Measurements from ENCODE around the gene PCNX1. TPM values are rescaled to one million over a fixed set of nuclear protein-coding genes. Genes with fewer than 3 reads are reported as not detected.

PCNX1 gene
- total RNA-seq, 2 donors from 2014 or later = 67.4 to 107 TPM

DNA sequence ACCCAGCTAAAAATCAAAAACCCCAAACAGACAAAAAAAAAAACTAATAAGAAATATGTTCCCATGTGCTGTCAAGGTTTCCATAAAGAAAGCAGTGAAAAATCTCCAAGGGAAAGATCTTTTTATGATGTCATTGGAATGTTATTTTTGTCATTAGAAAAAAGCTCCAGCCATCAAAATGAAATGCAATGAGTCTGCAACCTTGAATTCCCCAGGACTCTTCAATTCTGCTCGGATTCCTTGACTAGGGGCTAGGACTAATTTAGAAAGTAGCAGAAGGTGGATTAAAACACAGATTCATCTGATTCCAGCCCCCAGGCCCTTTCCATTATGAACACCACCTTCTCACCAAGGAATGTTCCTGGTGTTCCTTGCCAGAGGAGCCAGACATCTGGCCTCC lies 6.0 kb upstream of the PCNX1 start:
- Mint-ChIP-seq H3K9me3 (peaks cover 0 to 5% of the 10 kb centered on the region in 2 donors), H3K36me3 (peaks cover 0 to 17% of the 10 kb centered on the region in 2 donors), H3K27ac (peak overlapping the region; percentile 46 to 70)
- DNase-seq (ENCODE audit: low spot score in 2 of 2) (no peak), ATAC-seq (no peak)

DNA sequence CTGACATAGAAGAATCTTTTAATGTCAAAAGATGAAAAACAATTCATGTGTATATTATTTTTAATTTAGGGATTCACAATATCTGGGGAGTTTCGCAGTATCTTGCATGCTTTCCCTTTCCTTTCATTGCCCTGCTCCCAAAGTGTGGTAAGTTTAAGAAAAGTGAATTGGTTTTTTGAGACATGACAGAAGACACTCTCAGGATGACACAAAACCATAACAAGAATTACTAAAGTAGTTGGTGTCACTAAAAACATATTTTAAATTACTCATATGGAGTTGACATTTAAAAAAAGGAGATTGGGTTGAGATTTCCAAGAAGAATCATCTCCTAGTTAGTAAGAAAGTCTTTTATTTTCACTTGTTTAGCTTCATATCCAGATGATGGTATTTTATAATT lies 5.1 kb upstream of the PCNX1 start:
- H3K9me3 Mint-ChIP-seq = no peaks in the 10 kb centered on the region
- ATAC-seq (peak; percentile 73 to 85), DNase-seq (ENCODE audit: low spot score in 2 of 2) (no peak)
- H3K36me3 Mint-ChIP-seq = peaks cover 5 to 8% of the 10 kb centered on the region in 2 donors
- peak overlapping the region; percentile 70 to 95 for H3K27ac Mint-ChIP-seq

DNA sequence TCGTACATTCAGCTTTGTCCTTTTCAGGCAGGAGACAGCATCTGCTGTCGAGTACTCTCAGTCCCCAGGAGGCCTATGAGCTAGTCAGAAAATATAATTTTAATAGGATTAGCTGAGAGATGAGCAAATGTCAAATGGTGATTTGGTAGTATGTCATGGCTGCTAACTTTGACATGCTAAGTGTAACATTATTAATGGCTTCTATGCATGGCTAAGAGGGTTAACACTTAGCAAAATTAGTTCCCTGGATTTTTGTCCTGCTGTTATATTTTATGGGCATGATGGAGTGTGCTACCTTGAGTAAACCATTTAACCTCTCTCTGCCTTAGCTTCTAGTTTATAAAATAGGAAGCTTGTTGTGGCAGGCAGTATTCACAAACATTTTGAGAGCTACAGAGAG lies 2.9 kb upstream of the PCNX1 start:
- H3K36me3 Mint-ChIP-seq = peaks cover 11 to 13% of the 10 kb centered on the region in 2 donors
- H3K27ac Mint-ChIP-seq = peak overlapping the region in 1 of 2 donors; percentile 8
- DNase-seq (ENCODE audit: low spot score in 2 of 2) = no peak
- ATAC-seq = no peak
- H3K9me3 Mint-ChIP-seq = no peaks in the 10 kb centered on the region

DNA sequence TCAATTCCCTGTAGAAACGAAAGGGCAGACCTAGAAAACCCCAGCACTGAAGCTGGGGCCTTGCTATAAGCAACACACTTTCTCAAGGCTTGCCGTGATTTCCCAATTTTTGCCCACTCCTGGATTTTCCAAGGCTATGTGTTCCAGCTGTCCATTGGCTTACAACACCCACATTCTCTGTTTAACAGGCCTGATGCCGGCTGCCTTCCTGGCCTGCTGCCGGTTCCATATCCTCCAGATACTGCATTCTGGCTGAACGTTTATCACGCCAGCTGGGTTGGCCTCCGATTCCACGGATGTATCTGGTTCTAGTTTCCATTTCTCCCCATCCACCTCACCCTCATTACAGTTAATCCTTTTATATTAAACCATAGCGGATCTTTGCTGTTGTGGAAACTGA lies 2.0 kb upstream of the PCNX1 start:
- Mint-ChIP-seq H3K9me3 (no peaks in the 10 kb centered on the region), H3K27ac (no peak overlapping the region), H3K36me3 (peaks cover 13 to 14% of the 10 kb centered on the region in 2 donors)
- DNase-seq (ENCODE audit: low spot score in 2 of 2) (no peak), ATAC-seq (no peak)

DNA sequence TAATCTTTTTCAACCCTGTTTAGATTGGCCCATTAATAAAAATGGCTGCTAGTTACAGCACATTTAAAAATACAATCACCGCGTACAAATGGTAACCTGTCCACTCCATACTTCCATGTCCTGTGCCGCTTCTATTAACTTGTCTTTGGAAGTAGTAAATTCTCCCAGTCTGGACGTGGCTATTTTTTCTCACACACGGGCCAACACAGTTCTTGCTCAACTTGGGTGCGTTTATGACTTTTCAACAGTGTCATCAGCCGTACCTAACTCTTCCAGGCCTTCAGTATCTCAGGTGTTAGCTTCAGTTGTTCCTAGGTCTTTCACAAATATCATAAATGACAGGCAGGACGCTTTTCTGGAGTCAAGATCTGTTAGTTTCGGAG lies 475 bp upstream of the PCNX1 start:
- ATAC-seq (peak; percentile 2 to 4), DNase-seq (ENCODE audit: low spot score in 2 of 2) (no peak)
- Mint-ChIP-seq H3K36me3 (peaks cover 13 to 20% of the 10 kb centered on the region in 2 donors), H3K9me3 (no peaks in the 10 kb centered on the region), H3K27ac (peak overlapping the region; percentile 95 to 96)

DNA sequence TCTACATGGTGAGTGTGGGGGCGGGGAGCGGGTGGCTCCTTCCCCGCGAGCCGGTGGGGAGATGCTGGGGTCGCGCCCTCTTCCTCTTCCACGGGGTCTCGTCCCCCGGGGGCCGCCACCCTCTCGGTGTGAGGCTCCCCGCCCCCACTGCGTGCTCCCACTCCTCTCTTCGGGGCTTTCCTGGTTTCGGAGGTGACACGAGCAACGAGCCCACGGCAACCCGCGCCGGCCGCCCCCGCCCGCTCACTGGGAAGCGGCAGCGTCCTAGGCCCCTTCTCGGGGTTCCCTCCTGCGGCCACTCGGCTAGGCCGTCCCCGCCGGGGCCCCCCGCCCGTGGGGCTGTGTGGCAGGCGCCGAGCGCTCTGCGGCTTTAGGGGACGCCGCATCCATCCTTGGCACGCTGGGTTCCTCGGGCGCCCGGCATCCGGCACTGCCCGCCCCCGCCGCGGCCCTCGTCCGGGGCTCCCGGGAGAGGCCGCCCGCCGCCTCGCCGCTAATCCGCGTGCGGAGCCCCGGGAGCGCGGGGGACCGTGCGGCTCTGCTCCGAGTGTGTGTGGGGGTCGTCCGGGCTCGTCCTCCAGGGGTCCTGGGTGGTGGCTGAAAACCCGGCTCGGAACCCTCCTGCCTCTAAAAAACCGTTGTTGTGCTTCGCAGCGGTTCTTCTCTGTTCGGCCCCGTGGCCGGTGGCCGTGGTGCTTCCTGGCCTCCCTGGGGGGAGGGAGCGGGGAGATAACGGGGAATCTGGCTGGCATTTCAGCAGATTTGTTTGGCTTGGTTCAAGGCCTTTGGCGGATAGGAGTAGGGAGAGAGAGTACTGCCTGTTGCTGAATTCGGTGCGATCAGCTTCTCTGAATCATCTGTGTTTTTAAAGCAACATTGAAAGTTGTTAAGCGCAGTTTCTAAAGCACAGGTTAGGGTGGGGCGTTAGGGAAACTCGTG lies 1.0 kb downstream of the PCNX1 start:
- Mint-ChIP-seq H3K9me3 (no peaks in the 10 kb centered on the region), H3K36me3 (peaks cover 13 to 20% of the 10 kb centered on the region in 2 donors), H3K27ac (peak overlapping the region; percentile 95 to 98)
- DNase-seq (ENCODE audit: low spot score in 2 of 2) (peak; percentile 61 to 63), ATAC-seq (peak; percentile 17 to 41)

DNA sequence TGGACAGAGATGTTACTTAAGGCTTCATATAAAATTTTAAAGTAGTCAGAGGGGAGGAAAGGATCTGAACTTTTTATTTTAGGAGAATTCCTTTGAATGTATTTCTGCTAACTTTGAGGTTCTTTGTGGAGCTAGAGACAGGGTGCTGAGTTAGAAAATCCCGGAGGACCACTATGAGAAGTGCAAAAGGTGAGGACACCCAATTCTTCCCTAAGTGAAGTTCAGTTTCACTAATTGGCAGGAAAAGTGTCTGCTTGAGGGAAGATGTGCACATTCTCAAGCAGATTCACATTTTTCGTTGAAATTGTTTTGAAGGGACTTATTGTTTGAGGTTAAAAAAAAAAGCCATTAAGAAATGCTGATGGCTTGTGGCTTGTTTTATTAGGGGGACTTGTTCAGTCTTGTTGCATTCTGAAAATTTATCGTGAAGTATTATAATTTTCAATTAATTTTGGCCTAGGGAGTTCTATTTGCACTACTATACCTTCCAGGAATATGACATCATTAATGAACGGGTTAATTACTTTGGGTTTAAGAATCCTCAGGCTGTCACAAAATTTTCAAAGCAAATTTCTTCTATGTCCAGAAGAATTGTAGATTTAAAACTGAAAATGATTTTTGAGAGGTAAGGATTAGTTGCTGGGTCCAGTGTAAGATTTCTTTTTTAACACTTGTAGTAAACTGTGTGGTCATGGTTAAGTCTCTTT lies 1.8 kb downstream of the PCNX1 start:
- ATAC-seq = no peak
- no peaks in the 10 kb centered on the region for H3K9me3 Mint-ChIP-seq
- DNase-seq (ENCODE audit: low spot score in 2 of 2) = no peak

DNA sequence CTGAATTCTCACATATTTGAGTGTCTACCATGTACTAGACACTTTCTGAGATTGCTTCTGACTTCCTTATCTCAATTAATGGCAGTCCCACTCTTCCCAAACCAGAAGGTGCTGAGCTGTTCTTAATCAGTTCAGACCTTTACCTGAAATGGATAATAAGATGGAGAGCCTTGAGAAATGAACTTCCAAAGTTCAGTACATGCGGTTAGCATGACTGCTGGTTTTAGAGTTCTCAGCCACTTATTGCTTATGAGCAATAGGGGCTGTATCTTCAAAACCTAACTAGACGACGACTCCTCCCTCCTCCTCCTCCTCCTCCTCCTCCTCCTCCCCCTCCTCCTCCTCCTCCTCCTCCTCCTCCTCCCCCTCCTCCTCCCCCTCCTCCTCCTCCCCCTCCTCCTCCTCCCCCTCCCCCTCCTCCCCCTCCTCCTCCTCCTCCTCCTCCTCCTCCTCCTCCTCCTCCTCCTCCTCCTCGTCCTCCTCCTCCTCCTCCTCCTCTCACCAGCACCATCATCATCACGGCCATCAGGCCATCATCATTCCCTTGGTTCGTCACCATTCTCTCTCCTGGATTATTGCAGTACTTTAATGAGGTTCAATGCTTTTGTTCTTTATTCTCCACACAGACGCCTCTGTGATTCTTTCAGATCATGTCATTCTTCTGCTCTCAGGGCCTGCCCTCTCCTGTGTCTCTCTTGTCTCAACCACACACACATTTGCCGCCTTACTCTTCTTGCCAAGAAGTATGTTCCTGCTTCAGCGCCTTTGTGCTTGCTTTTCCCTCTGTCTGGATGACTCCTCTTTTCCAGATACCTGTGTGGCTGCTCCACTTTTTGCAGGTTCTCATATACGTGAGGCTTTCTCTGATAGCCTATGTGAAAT lies 2.7 kb downstream of the PCNX1 start:
- peak overlapping the region; percentile 85 to 95 for H3K27ac Mint-ChIP-seq
- H3K9me3 Mint-ChIP-seq = no peaks in the 10 kb centered on the region
- ATAC-seq (peak in 1 of 2 donors; percentile 10), DNase-seq (ENCODE audit: low spot score in 2 of 2) (no peak)
- H3K36me3 Mint-ChIP-seq = peaks cover 13 to 20% of the 10 kb centered on the region in 2 donors

More for the DNA sequence above, 1.8 kb downstream of the PCNX1 start:
- H3K27ac Mint-ChIP-seq = peak overlapping the region; percentile 95 to 98
- H3K36me3 Mint-ChIP-seq = peaks cover 13 to 20% of the 10 kb centered on the region in 2 donors

DNA sequence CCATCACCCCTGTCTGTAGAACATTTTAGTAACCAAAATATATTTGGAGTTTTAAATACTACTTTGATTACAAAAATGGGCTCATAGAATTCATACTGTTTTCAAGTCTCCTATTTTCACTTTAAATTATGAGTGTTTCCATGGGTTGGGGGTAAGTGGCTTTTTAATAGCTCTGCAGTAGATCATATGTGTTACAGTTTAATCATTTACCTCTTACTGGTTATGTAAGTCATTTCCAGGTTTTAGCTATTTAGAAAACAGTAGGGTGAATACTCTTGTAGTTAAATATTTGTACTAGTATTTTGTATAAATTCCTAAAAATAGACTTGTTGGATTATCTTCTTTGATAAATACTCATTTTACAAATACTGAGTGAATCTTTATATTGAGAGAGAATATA lies 8.2 kb downstream of the PCNX1 start:
- no peak for DNase-seq (ENCODE audit: low spot score in 2 of 2)
- Mint-ChIP-seq H3K36me3 (peaks cover 13 to 22% of the 10 kb centered on the region in 2 donors), H3K27ac (no peak overlapping the region), H3K9me3 (no peaks in the 10 kb centered on the region)
- no peak for ATAC-seq

DNA sequence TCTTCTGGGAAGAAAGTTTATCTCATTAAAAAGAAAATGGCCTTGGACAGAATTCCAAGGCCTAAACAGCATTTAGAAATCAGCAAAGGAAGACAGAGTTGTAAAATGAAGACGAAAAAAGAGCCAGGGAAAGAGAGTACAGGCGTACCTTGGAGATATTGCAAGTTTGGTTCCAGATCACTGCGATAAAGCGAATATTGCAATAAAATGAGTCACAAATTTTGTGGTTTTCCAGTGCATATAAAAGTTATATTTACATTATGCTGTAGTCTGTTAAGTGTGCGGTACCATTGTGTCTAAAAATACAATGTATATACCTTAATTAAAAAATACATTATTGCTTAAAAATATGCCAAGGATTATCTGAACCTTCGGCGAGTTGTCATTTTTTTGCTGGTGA lies 9.0 kb downstream of the PCNX1 start:
- DNase-seq (ENCODE audit: low spot score in 2 of 2) (no peak), ATAC-seq (no peak)
- Mint-ChIP-seq H3K27ac (no peak overlapping the region), H3K9me3 (no peaks in the 10 kb centered on the region), H3K36me3 (peaks cover 13 to 16% of the 10 kb centered on the region in 2 donors)

DNA sequence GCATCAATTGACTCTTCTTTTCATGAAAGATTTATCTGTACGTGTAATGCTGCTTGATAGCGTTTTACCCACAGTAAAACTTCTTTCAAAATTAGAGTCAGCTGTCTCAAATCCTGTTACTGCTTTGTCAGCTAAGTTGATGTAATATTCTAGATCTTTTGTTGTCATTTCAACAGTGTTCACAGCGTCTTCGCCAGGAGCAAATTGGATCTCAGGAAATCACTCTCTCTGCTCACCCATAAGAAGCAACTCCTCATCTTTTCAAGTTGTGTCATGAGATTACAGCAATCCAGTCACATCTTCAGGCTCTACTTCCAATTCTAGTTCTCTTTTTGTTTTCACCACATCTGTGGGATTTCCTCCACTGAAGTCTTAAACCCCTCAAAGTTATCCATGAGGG lies 9.5 kb downstream of the PCNX1 start:
- ATAC-seq (no peak), DNase-seq (ENCODE audit: low spot score in 2 of 2) (no peak)
- H3K27ac Mint-ChIP-seq = no peak overlapping the region
- peaks cover 13 to 16% of the 10 kb centered on the region in 2 donors for H3K36me3 Mint-ChIP-seq
- H3K9me3 Mint-ChIP-seq = no peaks in the 10 kb centered on the region

DNA sequence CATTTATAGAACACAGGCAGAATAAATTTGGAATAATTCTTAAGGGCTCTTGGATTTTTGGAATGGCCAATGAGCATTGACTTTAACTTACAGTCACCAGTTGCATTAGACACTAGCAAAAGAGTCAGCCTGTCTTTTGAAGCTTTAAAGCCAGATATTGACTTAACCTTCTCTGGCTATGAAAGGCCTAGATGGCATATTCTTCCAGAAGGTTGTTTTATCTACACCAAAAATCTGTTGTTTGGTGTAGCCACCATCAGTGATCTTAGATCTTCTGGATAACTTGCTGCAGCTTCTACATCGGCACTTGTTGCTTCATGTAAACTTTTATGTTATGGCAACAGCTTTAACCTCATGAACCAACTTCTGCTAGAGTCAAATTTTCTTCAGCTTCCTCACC lies 10.4 kb downstream of the PCNX1 start:
- Mint-ChIP-seq H3K9me3 (no peaks in the 10 kb centered on the region), H3K36me3 (peaks cover 13 to 16% of the 10 kb centered on the region in 2 donors), H3K27ac (no peak overlapping the region)
- no peak for ATAC-seq
- DNase-seq (ENCODE audit: low spot score in 2 of 2) = no peak

DNA sequence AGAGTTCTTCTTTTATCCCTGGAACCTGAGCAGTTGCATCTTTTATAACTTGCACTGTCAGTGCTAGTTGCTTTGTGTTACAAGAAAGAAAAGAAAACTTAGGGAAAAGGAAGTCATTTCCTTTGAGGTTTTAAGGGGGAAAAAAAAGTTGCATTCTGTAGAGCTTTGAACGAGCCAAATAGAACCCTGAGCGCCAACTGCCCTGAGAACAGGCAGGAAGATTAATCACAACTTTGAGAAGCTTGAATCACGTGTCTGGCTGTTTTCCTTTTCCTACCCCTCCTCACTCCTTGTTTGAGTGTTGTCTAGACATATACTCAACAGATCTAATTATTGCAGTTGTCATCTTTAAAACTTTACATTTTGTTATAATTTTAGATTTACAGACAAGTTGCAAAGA lies 12.5 kb downstream of the PCNX1 start:
- no peak for DNase-seq (ENCODE audit: low spot score in 2 of 2)

DNA sequence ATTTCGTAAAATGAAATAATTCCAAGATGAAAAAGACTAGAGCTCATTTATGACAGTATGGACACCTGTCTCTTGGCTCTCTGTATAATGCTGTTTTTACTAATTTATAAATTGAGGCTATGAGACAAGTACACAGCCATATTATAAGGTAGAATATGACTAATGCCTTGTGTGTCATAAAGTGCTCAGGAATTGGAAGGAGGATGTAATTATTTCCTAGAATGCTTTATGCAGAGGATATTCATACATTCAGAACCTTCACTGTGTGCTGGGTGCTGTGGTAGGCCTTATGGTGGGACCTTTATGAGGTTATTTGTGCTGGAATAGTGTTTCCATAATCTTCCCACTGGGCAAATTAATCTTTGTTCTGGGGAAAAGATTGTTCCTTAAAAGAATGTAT lies 13.3 kb downstream of the PCNX1 start:
- Mint-ChIP-seq H3K9me3 (no peaks in the 10 kb centered on the region), H3K27ac (peak overlapping the region in 1 of 2 donors; percentile 51), H3K36me3 (peaks cover 13 to 15% of the 10 kb centered on the region in 2 donors)
- DNase-seq (ENCODE audit: low spot score in 2 of 2) (no peak), ATAC-seq (peak; percentile 83 to 85)

More for the DNA sequence above, 12.5 kb downstream of the PCNX1 start:
- peak; percentile 54 to 68 for ATAC-seq
- Mint-ChIP-seq H3K36me3 (peaks cover 13 to 16% of the 10 kb centered on the region in 2 donors), H3K27ac (peak overlapping the region; percentile 51 to 69), H3K9me3 (no peaks in the 10 kb centered on the region)

DNA sequence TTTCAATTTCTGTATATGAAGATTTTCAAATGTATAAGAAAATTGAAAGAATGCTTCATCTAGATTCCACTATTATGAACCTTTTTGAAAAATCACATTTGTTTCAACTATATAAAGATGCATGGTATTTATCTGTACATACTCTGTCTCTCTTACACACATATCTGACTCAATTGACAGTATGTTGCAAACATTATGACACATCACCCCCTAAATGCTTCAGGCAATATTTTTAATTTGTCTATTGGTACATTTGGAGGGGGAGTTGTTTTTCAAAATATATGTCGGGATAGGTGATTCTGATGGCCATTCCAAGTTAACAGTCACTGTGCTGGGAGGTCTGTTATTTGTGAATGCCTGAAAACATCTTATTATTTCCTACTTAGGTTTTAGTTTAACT lies 14.4 kb downstream of the PCNX1 start:
- no peaks in the 10 kb centered on the region for H3K9me3 Mint-ChIP-seq
- DNase-seq (ENCODE audit: low spot score in 2 of 2) = no peak
- ATAC-seq = no peak
- peak overlapping the region in 1 of 2 donors; percentile 22 for H3K27ac Mint-ChIP-seq
- H3K36me3 Mint-ChIP-seq = peaks cover 7 to 9% of the 10 kb centered on the region in 2 donors

DNA sequence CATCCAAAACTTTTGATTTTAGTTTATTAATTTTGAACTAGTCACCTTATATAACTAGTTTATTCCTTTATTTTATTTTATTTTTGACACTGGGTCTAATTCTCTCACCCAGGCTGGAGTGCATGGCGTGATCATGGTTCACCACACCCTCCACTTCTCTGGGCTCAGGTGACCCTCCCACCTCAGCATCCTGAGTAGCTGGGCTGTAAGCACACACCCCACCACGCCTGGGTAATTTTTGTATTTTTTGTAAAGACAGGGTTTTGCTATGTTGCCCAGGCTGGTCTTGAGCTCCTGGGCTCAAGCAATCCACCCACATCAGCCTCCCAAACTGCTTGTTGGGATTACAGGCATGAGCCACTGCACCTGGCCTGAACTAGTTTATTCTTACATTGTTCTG lies 17.3 kb downstream of the PCNX1 start:
- Mint-ChIP-seq H3K9me3 (no peaks in the 10 kb centered on the region), H3K36me3 (no peaks in the 10 kb centered on the region), H3K27ac (no peak overlapping the region)
- no peak for ATAC-seq
- DNase-seq (ENCODE audit: low spot score in 2 of 2) = no peak

Data from activated naive CD4-positive, alpha-beta T cell treated with anti-CD3 and anti-CD28 coated beads, Interleukin-2, amount 50 U/mL, for 72 hours (primary cell).